Head of caudate nucleus (tissue), 42 donors: ENCODE data around the gene NCAPD3.

Source experiments
- DNase-seq, 42 donors: peaks; one replicate each; pipeline versions ENCODE4 v3.0.0 to v3.0.0-alpha.2; 2020 to 2021; ENCODE audit warnings: mixed read lengths in 7 of 42
- intact Hi-C: fragments of 100-400 bp; cut with DNase I; formaldehyde crosslinking; loops from one replicate; pipeline ENCODE4 v1.15.0; 2022

NCAPD3 gene

DNA sequence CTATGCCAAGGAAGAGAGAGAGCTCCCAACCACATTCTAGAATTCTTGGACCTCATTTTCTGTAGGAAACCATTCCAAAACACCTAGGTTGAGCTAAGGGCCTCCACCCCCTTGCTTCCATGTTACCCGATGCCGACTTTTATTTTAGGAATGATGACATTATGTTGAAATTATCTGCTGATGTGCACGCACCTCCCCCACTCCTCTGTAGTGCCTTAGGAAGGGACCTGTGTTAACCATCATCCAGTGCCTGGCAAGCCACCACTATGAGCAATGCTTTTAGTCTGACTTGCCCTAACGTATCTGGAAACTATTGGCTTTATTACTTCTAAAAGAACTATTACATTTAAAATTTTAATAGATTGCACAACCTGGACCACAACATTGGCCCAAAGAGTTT, 42.1 kb downstream of the NCAPD3 start:
- intact Hi-C loops = no loop called here
- no peak for DNase-seq

DNA sequence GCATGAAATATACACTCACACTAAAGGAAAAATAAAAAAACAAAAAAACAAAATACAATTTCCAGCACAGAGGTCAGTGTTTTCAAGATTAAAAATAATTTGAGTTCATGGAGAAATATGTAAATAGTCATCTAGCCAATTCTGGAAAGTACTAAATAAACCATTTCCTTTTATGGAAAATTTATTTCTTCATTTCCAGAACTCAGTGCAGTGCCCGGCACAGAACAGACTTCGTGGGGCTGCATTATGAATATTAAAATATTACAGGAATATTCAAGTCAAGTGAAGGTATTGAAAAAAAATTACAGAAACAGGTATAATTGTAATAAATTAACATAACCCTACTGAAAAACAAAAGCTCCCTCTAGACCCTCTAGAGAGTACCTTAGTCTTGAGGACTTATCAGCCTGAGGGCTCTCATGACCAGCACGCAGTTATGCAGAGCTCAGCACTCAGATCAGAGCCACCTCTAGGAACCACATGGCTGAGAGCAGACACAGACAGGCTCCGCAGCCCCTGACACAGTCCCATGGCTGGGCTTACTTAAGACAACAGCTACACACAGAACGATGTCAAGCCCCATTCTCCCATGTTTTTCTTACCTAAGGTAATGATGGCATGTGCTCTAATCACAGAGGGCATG, 45.6 kb downstream of the NCAPD3 start:
- intact Hi-C loops = no loop called here
- no peak for DNase-seq

DNA sequence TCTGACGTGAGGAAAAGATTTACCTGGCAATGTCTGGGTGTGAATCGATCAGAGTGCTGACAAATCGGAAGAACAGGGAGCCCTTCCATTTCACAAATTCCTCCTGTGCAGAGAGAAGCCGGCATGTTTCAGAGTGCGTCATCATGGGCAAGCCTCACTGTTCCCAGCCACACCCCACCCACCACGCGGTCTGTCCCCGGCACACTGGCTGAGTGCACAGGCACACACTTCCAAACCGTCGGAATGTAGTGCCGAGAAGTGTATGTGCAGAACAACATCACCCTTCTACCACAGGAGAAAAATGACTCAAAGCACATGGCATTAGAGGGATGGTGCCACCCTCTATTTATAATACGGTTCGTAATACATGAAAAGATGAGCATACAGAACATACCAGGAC, 47.5 kb downstream of the NCAPD3 start:
- no peak for DNase-seq
- intact Hi-C loops = no loop called here

DNA sequence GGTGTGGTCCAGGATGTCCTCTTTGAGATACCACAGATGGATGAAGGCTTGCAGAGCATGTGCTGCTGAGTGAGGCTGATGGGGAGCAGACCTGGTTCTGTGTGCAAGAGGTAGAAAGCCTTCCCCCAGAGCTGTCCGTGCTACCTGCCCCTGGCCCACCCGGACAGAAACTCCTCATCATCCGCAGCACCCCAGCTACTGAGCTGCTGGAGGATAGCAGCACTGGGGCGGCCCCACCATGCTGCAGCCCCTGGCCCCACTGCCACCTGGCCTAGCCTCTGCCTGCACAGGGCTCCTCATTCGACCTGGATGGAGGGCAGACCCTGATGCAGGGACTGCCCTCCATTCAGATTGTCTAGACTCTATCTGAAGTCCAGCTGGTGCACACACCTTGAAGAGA, 50.5 kb downstream of the NCAPD3 start:
- intact Hi-C loops = no loop called here
- no peak for DNase-seq

DNA sequence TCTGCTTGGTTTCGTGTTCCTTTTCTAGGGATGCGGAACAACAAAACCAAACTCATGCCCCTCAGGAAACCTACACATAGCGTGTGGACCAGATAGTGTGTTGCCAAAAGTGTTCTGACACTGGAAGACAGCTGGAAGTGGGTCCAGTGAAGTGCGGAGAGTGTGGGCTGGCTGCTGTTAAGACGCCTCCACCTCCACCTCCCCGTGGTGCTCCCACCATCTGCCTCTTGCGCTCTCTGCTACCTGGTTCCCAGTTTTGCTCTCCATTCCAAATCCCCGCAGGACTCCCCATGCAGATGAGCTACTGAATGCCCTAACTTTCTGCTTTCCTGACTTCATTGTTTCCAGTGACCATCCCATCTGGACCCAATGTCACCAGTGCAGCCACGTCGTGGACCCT, 51.8 kb downstream of the NCAPD3 start:
- intact Hi-C loops = no loop called here
- no peak for DNase-seq

DNA sequence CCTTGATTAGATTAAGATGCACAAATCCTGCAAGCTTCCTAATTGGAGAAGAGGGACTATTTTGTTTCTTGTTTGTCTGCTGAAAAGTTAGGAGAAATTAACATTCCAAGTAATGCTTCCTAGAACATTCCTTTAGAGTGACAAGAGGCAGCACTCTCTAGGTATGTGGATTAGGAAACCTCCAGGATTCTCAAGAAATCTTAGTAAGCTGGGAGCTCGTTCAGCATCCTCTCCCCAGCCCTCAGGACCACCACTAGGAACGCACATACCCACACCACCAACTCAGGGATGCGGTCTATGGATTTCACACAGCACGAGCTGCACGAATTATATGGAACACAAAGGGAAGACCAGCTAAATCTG, 52.9 kb downstream of the NCAPD3 start:
- intact Hi-C loops = no loop called here
- no peak for DNase-seq

DNA sequence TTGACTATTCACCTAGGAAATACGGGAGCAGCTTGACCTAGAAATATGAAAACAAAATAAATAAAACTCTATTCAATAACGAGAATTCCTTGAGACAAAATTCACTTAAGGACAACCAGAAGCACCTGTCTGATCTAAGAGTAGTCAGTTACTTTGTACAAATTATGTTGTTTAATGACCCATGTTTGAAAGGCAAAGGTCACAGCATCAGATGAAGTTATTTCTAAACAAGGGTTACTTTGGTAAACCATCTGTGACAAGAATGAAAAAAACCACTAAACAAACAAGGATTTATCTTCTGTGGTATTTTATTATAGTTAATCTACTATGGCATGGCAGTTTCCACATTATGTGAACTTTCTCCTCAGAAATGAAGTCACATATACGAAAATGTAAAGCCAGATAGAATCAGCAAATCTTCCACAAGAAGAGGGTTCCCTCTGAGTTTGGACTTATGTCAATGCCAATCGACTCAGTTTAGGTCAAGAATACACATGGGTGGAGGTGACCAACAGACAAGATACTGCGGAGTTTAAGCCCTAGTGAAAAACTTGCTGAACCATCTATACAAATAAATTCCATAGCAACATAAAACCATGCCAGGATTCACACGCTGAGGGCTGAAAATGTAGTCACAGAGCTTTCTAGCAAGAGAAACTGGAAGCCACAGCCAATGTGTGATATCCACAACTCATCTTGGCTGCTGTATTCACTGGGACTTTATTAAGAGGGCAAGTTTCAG, 53.4 kb downstream of the NCAPD3 start:
- intact Hi-C loops = no loop called here
- no peak for DNase-seq

DNA sequence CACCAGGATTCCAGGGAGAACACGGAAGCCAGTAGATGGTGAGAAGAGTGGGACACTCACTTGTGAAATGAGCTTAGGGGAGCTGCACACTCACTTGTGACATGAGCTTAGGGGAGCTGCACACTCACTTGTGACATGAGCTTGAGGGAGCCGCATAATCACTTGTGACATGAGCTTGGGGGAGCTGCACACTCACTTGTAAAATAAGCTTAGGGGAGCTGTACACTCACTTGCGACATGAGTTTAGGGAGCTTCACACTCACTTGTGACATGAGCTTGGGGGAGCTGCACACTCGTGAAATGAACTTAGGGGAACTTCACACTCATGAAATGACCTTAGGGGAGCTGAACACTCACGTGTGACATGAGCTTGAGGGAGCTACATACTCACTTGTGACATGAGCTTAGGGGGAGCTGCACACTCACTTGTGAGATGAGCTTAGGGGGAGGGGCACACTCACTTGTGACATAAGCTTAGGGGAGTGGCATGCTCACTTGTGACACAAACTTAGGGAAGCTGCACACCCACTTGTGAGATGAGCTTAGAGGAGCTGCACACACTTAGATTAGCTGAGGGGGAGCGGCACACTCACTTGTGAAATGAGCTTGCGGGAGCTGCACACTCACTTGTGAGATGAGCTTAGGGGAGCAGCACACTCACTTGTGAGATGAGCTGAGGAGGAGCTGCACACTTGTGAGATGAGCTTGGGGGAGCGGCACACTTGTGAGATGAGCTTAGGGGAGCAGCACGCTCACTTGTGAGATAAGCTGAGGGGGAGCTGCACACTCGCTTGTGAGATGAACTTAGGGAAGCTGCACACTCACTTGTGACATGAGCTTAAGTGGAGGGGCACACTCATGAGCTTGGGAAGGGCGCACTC, 59.0 kb downstream of the NCAPD3 start:
- DNase-seq = no peak
- intact Hi-C loops = no loop called here

DNA sequence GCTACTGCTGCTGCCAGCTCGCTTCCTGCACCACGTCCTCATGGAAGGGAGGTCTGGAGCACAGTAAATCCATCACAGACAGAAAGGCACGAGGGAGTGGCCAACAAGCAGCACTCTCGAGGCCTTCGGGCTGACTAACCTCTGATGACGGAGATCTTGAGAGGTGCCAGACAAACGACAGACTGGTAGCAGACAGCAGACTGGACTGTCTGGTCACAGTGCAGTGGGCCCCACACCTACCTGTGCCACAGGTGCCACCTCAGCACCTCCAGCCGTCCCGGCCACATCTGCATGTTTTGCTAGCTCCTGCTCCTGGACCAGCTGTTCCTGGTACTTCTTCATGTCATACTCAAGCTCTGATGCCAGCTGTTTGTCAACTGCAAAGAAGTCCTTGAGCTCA, 64.1 kb downstream of the NCAPD3 start:
- DNase-seq = no peak
- intact Hi-C loops = no loop called here

DNA sequence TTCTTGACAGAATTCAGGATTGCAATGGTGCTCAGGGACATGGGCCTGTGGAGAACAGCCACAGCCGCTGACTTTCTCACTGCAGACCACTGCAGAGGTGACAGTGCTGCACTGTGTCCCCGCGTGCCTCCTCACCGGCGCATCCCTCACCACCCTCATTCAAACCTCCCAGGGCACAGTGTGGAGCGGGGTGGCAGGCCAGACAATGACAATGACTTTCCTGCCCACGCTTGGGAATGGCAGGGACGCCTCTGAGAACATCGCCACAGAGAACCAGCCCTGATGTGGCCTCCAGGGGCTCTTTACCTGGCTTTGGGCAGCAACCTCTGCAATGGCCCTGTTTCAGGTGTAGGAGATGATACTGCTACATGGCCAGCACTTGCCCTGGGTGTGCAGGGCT, 65.7 kb downstream of the NCAPD3 start:
- no peak for DNase-seq
- intact Hi-C loops = no loop called here

DNA sequence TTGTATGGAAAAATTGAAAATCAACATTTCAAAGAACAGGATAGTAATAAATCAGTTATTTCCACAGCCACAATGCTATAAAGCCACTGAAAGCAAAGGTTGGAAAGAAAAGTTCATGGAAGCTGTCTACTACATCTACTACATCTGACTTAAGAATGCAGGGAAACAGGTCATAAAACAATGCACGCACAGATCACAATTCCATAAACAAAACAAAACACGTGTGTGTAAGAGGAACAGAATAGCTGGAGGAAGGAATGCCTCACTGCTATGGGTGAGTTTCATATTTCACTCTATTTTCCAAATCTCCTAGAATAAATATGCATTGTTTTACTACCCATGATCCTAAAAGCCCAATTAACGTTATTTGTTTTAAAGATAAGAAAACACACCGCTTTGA, 66.3 kb downstream of the NCAPD3 start:
- intact Hi-C loops = no loop called here
- no peak for DNase-seq

DNA sequence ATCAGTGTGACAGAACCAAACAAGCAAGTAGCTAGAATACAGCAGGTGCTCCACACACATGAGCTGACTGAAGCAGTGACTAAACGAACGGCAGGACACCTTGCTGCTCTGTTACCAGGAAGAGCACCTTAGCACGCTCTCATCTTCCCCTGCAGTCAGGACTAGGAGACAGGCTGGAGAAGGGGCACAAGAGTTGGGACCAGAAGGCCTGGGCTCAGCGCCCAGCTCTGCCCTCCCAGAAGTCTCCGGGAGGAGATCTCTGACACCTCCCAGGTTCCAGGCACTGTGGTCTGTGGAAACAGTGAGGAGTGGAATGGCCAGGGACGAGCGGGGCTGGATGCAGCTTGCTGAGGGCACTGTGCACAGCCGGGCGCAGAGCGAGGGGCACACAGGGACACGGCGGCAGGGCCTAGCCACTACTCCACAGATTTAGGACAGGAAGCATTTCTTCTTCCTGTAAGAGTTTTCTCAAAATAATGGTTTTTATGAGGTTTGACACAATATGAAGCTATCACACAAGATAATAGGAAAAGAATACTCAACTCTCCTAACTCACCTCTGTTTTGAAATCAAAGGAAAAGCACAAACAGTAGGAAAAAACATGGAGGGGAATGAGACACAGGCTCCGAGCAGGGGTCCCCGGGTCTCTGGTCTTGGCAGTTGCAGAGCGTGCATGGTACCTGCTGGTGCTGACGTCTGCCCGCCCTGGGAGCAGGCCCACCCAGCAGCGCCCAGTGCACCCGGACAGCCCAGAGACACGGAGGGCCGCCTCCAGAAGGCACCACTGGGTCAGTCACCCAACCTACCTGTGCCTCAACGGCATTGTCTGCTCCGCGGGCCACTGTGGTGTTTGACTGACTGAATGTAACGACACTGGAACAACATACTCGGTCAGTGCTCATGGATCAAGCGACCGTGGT, 67.6 kb downstream of the NCAPD3 start:
- intact Hi-C loops = no loop called here
- no peak for DNase-seq

DNA sequence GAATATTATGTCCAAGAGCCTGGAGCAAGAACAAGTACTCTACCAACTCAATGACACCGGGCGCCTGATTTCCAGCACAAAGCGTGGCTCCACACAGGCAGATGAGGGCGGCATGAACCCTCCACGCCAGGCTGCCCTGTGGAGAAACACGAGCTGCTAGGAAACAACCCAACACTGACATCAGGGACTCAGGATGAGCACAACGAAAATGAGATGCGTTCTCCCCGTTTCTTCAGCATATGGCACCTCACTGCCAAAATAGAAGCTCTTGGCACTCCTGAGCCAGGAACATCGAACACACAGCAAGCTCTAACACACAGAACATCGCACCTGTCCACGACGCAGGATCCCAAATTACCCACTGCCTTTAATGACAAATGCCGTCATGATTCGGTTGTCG, 68.3 kb downstream of the NCAPD3 start:
- intact Hi-C loops = no loop called here
- no peak for DNase-seq

DNA sequence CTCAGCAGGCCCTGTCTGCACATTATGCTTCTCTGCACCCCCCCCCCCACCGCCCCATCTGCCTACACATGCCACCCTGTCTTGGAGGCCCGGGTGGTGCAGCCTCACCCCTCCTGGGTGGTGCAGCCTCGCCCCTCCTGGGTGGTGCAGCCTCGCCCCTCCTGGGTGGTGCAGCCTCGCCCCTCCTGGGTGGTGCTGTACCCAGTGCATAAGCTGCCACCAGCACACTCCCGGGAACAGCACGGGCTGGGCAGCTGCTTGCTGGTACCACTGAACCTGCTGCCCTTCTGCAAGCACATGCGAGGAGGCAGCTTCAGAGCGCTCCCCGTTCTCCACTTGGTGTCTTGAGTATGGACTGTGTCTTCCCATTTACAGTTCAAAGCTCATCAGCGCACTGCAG, 69.3 kb downstream of the NCAPD3 start:
- no peak for DNase-seq
- intact Hi-C loops = no loop called here

DNA sequence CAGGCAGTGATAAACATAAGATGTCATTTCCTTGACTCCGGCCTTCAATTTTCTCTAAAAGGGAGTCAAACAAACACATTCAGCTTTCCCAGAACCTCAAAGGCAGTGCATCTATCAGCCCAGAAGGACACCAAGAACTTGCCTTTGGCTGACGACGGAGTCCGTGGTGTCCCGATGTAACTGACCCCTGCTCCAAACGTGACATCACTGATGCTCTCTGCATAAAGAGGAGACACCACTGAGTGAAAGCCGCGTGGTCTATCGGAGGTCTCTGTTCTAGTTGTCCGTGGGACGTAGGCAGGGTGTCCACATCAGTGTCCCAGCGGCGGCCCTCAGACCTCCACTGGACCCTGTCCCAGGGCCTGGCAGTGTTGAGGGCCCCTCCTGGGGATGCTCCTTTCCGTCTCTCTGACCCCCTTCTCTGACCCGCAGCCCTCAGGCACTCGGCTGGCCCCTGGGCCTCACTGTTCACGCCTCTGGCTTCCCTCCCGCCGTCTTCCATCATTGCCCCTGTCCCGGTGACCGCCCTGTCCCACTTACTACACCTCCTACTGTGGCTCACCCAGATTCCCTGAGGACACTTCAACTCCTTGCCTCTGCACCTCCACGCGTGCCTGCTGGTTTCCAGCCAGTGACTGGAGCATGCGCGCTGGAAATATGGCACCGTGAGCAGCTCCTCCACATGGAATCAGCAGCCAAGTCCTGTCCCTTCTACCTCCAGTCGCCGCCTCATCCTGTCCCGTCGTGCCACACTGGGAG, 70.4 kb downstream of the NCAPD3 start:
- no peak for DNase-seq
- intact Hi-C loops = no loop called here

DNA sequence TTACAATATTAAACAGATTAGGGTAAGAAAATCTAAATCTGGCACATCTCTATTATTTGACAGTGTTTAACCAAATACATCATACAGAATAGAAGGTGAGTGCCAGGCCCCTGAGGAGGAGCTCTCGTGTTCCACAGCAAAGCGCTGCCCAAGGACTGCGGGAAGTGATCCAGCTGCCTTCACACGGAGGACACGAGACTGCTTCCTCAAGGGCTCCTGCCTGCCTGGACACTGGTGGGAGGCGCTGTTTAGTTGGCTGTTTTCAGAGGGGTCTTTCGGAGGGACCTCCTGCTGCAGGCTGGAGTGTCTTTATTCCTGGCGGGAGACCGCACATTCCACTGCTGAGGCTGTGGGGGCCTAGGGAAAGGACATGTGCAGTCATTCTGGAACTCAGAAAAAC, 71.1 kb downstream of the NCAPD3 start:
- DNase-seq = no peak
- intact Hi-C loops = no loop called here

DNA sequence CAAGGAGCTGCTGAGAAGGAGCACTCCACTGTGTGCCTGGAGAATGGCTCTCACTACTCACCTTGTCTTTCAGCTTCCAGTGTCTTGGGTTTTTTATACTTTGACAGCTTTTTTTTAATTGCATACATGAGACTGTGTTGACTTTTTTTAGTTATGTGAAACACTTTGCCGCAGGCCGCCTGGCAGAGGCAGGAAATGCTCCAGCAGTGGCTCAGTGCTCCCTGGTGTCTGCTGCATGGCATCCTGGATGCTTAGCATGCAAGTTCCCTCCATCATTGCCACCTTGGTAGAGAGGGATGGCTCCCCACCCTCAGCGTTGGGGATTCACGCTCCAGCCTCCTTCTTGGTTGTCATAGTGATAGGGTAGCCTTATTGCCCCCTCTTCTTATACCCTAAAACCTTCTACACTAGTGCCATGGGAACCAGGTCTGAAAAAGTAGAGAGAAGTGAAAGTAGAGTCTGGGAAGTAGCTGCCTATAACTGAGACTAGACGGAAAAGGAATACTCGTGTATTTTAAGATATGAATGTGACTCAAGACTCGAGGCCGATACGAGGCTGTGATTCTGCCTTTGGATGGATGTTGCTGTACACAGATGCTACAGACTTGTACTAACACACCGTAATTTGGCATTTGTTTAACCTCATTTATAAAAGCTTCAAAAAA, 72.6 kb downstream of the NCAPD3 start:
- intact Hi-C loops = no loop called here
- DNase-seq = no peak
